Left kidney (tissue), 8 donors: ENCODE results near the gene TFF3. TPM values are rescaled to one million over a fixed set of nuclear protein-coding genes. Genes with fewer than 3 reads are reported as not detected.

Source experiments
- DNase-seq: peaks from one replicate; pipeline ENCODE4 v3.0.0-alpha.2; 2013
- long read RNA-seq, 8 donors: transcript quantifications; one replicate each; lab custom pipeline, GENCODE V29; 2026
- polyA plus RNA-seq: library from polyadenylated mRNA; unstranded; fragments of 120-200 nt; gene quantifications from one replicate; pipeline ENCODE4 v1.2.1, GENCODE V29; 2013; ENCODE audit not compliant: insufficient read length

TFF3 gene, protein sequence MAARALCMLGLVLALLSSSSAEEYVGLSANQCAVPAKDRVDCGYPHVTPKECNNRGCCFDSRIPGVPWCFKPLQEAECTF
- polyA plus RNA-seq = 3.0 TPM
- long read RNA-seq, donor 1, transcript TFF3-204 (3 exons, 1,109 nt) = major isoform, 5 of 7 reads
- long read RNA-seq, donor 1, partial matches to known transcripts = 0 of 7 reads
- long read RNA-seq, donor 1, other reads (novel, unspliced or antisense) = 0 of 7 reads
- long read RNA-seq, donor 2, transcript TFF3-204 (3 exons, 1,109 nt) = major isoform, 7 of 9 reads
- long read RNA-seq, donor 2, partial matches to known transcripts = 0 of 9 reads
- long read RNA-seq, donor 2, other reads (novel, unspliced or antisense) = 0 of 9 reads
- long read RNA-seq, donor 3, transcript TFF3-204 (3 exons, 1,109 nt) = major isoform, 6 of 7 reads
- long read RNA-seq, donor 3, partial matches to known transcripts = 0 of 7 reads
- long read RNA-seq, donor 3, other reads (novel, unspliced or antisense) = 0 of 7 reads
- long read RNA-seq, donor 4, partial matches to known transcripts = 0 of 2 reads
- long read RNA-seq, donor 4, other reads (novel, unspliced or antisense) = 0 of 2 reads
- long read RNA-seq, donor 5, transcript TFF3-204 (3 exons, 1,109 nt) = major isoform, 7 of 7 reads
- long read RNA-seq, donor 5, partial matches to known transcripts = 0 of 7 reads
- long read RNA-seq, donor 5, other reads (novel, unspliced or antisense) = 0 of 7 reads
- long read RNA-seq, donor 6, transcript TFF3-204 (3 exons, 1,109 nt) = major isoform, 7 of 9 reads
- long read RNA-seq, donor 6, partial matches to known transcripts = 0 of 9 reads
- long read RNA-seq, donor 6, other reads (novel, unspliced or antisense) = 0 of 9 reads
- long read RNA-seq, donor 7, transcript TFF3-204 (3 exons, 1,109 nt) = major isoform, 16 of 17 reads
- long read RNA-seq, donor 7, partial matches to known transcripts = 0 of 17 reads
- long read RNA-seq, donor 7, other reads (novel, unspliced or antisense) = 0 of 17 reads
- long read RNA-seq, donor 8, transcript TFF3-204 (3 exons, 1,109 nt) = major isoform, 7 of 8 reads
- long read RNA-seq, donor 8, partial matches to known transcripts = 0 of 8 reads
- long read RNA-seq, donor 8, other reads (novel, unspliced or antisense) = 0 of 8 reads

DNA sequence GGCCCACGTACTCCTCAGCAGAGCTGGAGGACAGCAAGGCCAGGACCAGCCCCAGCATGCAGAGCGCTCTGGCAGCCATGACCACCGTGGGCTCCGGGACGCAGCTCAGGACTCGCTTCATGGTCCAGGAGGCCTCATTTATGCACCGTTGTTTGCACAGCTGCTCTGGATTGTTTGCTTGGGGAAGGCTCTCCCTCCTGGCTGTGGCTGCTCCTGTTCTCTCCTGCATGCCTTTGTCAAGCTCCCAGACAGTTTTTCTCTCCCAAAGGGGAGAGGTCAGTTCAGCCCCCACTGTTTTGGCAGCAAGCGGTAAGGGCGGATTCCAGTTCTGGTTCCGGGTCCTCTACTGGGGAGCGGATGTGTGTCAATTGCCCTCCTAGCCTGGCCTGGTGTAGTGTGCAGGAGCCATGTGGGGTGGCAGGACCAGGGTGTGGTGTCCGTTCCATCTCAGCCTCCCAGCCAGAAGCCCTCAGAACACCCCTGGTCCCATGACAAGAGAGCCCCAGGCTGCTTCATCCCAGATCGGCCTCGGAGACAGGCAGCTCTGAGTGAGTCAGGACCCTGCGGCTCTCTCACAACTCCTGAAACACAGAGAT lies at the start of gene TFF3:
TFF3 (minus strand) TSS at position 114 of the 596 bp plus-strand sequence; CDS start at position 79, 35 bp downstream.
- peak; percentile 68 for DNase-seq

DNA sequence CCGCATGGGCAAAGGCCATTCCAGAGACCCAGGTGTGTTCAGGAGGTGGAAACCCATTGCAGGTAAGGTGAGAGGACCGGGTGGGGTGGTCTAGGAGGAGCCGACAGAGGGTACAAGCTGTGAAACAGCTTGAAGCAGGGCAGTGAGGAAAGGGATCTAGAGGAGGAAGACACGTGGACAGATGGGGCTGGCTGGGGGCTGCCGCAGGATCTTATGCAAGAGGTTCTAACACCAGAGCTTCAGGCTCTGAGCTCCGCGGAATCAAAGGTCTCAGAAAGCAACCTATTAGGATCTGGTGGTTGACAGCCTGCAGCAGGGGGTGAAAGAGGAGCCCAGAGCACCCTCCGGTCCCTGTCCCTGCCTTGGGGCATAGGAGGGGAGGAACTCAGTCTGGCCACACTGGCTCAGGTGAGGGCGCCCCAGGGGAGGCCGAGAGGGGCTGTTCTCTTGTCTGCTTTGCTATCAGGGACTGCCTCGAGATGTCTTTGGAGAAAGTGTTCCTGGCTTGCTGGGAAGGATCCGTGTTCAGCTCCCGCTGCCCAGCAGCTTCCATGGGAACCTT lies 49.2 kb upstream of the TFF3 start:
- DNase-seq = no peak

DNA sequence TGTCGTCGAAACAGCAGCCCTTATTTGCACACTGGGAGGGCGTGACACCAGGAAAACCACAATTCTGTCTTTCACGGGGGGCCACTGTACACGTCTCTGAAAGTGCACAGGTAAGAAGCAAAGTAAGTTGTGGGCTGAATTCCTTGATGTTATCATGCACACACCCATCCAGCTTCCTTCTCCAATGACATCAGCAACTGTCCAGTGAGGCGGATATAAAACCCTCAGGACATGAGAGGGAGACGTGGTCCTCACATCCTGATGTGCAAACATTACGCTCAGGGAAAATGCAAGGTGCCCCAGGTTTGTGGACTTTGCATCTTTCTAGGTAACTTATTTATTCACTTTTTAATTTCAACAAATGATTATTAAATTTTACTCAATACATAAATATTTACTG lies 48.1 kb upstream of the TFF3 start:
- no peak for DNase-seq

DNA sequence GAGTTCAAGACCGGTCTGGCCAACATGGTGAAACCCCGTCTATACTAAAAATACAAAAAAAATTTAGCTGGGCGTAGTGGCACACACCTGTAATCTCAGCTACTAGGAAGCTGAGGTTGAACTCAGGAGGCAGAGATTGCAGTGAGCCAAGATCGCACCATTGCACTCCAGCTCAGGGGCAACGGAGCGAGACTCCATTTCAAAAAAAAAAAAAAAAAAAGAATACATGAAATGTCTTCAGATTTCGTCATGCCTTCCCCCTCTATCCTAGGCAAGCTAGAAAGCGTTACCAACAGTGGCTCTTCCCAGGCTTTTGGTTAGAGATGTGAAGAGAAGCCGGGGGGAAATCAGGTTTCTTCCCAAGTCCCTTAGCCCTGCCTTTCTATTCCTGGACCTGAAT lies 47.5 kb upstream of the TFF3 start:
- no peak for DNase-seq

DNA sequence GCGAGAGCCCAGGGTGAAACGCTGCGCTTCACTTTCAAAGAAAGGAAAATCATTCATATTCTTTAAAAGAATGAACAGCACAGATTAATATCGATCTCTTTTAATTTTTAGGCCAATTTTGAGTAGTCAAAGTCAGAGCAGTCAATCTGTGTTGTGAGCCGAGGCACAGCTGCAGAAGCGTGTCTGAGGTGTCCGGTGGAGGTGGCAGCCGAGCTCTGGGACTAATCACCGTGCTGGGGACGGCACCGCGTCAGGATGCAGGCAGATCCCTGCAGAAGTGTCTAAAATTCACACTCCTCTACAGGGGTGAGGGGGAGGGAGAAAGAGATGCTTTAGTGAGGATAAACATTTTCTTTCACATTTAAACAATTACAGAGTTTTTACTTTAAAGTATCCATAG lies 47.0 kb upstream of the TFF3 start:
- DNase-seq = no peak

DNA sequence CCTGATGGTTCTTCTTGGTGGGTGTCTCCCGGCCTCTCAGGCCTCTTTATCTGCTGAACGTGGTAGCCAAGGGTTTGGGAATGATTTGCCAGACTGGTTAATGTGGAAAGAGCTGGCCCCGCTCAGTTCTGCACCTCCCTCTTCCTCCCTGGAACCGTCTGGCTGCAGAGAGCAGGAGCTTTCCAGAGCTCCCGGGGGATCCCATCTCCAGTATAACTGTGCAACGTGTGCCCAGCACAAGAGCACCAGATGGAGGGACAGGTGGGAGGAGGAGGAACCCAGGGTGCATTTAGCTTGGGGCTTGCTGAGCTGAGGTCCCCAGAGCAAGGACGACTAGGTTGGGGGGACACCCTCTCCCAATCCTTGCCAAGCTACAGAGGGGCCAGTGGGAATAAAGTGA lies 46.1 kb upstream of the TFF3 start:
- no peak for DNase-seq

DNA sequence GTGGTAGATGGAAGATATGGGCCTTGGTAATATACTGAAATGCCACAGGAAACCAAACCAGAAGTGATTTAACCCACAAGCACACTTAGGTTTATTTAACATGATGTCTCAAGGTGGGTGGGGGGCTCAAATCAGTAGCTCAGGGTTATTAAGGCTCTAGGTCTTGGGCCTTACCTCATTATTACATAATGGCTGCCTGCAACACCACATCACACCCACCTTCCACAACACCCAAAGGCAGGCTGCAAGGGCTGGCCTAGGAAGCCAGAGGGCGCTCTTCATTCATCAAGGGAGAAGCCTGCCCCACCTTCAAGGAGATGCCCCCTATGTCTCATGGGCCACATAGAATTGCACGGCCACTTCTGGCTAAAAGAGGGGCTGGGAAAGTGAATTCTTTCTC lies 45.1 kb upstream of the TFF3 start:
- DNase-seq = no peak

DNA sequence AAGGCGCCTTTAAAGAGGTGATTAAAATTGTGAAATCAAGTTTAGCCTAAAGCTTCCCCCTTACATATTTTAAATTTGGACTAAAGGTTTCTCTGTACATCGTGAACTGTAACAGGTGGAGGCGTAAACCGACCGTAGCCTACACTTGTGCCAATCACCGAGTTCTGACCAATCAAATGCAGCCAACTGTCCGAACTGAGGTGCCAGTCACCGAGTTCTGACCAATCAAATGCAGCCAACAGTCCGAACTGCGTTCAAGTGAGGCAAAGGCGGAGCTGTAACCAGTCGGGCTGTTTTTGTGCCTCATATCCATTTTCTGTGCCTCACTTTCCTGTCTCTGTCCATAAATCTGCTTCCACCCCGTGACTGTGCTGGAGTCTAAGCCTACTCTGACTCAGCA lies 43.7 kb upstream of the TFF3 start:
- no peak for DNase-seq

DNA sequence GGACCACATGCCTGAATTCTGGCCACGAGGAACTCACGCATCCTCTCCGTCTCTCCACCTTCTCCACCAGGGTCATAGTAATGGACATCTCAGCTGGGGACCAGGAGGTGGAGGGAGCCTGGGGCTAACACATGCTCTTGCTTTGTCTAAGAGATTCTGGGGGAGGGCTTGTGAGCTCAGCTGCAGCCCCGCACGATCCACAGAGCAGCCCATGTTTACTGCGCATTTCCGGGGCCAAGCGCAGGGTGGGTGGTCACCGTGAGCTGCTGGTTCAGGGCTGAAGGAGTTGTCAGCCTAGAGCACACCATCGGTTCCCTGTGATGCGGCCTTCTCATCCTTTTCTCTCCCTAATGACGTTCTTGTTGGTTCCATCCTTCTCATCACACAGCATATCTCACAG lies 43.1 kb upstream of the TFF3 start:
- DNase-seq = no peak

DNA sequence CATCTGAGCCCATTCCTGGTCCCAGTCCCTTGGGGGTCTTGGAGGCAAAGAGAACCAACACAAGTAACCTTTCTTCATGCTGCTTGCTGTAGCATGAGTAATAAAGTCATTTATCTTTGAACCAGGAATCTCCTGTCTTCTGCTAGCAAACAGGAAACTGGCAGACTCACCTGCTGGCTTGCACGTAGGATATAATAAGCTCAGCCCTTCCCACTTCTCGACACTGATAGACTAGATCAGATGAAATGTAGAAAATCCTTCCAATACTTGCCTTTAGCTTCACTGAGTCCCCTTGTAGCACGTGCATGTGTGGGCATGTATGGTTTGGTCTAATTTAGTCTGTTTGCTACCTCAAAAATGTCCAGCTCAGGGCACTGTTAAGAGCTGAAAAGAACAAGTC lies 42.1 kb upstream of the TFF3 start:
- no peak for DNase-seq

DNA sequence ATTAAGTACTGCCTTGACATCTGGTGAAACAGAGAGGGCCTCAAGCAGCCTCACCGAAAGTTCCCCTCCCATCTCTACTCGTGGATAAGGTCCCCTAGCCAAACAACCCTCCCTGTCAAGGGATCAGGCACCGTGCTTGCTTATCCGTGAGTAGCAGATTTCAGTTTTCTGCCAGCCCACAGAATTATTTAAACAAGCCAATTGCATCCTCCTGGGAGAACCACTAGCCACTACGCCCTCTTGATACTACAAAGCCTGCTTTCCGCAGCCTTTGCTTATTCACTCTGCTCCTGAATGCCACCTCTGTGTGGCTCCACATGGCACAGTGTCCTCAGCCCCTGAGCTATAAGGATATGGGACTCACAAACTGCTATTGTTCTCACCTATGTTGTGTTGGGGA lies 41.4 kb upstream of the TFF3 start:
- DNase-seq = no peak

DNA sequence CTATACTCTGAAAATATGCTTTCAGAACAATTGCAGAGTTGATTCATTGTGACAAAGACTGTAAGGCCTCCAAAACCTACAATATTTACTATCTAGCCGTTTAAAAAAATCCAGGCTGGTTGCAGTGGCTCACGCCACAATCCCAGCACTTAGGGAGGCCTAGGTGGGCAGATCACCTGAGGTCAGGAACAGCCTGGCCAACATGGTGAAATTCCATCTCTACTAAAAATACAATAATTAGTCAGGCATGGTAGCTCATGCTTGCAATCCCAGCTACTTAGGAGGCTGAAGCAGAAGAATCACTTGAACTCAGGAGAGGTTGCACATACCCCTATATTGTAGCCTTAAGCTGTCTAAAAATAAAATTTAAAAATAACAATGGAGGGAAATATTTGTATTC lies 40.8 kb upstream of the TFF3 start:
- DNase-seq = no peak

DNA sequence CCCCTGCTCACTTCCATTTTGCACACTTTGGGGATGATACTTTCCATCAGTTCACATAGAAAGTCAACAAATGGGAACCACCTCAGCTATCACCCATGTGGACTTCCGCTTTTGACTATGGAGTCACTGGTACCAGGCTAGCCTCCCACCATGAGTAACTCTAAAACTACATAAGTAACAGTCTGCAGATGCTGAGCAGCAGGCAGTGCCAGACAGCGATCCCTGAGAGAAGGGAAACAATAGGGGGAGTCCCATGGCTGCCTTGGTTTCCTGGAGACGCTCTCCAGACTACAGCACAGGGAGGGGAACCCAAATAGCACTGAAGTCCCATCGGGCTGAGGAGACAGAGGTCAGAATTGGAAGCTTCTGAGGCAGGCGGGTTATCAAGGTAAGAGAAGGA lies 38.4 kb upstream of the TFF3 start:
- no peak for DNase-seq

DNA sequence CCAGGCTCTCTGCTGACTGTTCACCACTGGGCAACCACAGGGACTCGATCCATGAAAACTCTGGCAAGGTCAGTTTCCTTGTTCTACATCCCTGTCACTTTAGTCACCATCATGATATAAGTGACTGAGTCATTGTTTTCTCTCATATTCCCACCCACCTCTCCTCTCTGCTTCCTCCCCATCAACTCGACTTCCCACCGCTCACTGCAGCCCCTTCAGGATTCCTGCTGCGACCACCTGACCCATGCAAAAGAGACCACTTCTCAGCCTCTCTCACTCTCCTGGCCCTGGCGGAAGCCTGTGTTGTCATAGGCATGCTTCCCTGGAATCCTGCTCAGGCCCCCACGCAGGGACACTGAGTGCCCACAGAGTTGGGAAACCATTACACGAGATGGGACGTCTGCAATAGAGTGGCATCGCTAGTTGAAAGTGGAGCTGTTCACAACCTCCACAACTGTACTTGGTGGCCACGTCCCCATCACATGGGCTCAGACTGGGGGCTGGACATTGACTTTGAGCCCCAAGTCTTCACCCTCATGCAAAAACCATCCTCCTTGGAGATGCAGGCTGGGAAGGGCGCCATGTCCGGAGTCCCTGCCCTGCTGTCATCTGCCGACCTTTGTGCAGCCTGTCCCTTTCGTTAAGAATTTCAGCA lies 37.4 kb upstream of the TFF3 start:
- DNase-seq = no peak

DNA sequence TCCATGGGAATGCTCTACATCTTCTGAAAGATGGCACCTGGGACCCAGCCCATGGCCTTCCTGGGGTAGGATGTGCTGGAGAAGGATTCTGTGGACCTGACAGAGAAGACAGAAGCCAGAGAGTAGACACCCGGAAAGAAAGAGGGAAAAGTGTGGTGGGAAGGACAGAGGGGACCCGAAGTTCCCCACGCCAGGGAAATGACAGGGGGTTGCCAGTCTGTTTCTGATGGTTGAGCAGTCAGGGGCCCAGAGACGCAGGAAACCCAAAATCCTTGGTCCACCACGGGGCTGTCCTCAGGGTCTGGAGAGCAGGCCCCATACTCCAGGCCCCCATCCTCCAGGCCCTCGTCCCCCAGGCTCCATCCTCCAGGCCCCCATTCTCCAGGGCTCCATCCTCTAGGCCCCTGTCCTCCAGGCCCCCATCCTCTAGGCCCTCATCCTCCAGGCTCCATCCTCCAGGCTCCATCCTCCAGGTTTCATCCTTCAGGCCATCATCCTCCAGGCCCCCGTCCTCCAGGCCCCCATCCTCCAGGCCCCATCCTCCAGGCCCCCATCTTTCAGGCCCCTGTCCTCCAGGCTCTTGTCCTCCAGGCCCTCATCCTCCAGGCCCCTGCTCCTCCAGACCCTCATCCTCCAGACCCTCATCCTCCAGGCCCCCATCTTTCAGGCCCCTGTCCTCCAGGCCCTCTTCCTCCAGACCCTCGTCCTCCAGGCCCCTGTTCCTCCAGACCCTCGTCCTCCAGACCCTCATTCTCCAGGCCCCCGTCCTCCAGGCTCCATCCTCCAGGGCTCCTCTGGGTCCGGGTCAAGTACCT lies 36.6 kb upstream of the TFF3 start:
- no peak for DNase-seq

DNA sequence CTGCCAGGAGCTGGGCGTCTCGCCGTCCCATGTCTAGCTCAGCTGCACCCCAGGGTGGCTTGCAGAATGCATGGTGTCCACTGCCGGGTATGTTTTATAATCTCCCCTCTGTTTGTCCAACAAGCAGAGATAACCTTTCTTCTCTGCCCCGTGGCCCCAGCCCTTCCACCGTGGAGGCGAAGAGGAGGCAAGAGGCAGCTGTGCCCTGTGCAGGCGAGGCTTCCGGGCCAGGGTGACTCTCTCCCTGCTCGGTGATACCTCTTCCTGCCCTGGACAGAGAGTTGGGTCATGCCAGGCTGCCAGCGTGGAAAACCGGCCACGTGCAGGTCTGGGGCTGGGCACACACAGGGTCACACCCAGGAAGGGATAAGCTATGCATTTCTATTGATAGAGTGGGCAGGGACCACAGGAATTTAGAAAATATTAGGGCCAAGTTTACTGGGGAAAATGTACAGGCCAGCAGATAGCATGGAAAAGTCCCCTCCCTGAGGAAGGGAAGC lies 35.8 kb upstream of the TFF3 start, which contains the start of gene TFF2:
TFF2 (minus strand) TSS at position 68 of the 500 bp plus-strand sequence; CDS start at position 31, 37 bp downstream.
- DNase-seq = no peak

DNA sequence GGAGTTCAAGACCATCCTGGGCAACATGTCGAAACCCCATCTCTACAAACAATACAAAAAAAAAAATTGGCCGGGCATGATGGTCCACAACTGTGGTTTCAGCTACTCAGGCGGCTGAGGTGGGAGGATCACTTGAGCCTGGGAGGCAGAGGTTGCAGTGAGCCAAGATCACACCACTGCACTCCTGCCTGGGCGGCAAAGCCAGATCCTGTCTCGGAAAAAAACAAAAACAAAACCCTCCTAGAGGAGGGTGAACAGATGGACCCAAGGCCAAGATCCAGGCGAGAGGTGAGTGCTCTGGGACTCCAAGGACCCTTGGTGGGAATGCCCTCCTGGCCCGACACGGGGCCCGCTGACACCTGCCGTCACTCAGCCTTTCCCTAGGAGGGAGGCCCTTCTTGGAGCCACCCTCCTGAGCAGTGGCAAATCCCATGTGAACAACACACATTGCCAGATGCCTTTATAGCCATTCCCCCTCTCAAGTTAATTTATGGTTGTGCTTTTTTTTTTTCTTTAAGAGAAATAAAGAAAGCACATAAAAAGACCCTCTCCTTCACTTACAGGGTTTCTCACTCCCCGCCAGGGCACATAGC lies 35.2 kb upstream of the TFF3 start:
- no peak for DNase-seq

DNA sequence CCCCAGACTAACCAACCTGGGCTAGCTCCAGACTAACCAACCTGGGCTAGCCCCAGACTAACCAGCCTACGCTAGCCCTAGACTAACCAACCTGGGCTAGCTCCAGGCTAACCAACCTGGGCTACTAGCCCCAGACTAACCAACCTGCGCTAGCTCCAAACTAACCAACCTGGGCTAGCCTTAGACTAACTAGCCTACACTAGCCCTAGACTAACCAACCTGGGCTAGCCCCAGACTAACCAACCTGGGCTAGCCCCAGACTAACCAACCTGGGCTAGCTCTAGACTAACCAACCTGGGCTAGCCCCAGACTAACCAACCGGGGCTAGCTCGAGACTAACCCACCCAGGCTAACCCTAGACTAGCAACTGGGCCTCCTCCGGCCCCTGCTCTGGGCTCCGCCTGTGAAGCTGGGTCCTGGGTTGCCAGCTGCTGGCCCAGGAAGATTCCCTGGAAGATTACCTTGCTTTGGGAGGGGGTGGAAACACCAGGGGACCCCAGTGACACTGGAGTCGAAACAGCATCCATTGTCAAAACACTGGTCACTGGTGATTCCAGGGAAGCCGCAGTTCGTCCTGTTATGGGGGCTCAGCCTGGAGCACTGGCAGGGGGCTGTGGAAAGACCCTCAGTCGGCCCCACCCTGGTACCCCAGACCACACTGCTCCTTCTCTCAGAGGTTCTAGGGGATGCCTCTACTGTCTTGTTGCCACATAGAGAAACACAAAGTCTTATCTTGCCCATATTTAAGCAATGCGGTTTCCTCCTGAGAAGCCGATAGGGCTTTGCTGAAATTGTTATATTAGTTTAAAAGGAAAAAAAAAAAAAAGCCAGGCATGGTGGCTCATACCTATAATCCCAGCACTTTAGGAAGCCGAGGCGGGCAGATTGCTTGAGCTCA lies 34.5 kb upstream of the TFF3 start:
- DNase-seq = no peak

DNA sequence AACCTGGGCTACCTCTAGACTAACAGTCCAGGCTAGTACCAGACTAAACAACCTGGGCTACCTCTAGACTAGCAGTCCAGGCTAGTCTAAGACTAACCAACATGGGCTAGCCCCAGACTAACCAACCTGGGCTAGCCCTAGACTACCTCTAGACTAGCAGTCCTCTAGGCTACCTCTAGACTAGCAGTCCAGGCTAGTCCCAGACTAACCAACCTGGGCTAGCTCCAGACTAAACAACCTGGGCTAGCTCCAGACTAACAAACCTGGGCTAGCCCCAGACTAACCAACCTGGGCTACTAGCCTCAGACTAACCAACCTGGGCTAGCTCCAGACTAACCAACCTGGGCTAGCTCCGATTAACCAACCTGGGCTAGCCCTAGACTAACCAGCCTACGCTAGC lies 33.6 kb upstream of the TFF3 start:
- no peak for DNase-seq
